Measurements from ENCODE around the gene ARID2.

DNA sequence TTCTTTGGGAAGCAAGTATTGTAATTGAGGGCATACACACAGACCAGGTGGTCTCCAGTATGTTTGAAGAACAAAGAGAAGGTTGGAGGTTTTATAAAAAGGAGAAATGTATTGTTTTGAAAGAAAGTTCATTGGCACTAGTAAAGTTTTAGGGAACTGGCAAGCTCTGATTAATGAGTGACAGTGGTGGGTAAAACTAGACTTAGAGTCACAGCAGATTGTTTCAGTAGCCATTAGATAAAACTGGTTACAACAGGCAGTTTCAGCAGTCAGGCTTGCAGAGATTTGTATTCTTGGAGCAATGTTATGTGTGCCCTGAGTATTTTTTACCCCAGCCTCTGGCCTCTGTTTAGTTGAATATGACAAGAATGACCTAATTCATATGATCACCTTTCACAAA lies 49.1 kb upstream of the ARID2 start:
- TF ChIP-seq, protein P1, sequence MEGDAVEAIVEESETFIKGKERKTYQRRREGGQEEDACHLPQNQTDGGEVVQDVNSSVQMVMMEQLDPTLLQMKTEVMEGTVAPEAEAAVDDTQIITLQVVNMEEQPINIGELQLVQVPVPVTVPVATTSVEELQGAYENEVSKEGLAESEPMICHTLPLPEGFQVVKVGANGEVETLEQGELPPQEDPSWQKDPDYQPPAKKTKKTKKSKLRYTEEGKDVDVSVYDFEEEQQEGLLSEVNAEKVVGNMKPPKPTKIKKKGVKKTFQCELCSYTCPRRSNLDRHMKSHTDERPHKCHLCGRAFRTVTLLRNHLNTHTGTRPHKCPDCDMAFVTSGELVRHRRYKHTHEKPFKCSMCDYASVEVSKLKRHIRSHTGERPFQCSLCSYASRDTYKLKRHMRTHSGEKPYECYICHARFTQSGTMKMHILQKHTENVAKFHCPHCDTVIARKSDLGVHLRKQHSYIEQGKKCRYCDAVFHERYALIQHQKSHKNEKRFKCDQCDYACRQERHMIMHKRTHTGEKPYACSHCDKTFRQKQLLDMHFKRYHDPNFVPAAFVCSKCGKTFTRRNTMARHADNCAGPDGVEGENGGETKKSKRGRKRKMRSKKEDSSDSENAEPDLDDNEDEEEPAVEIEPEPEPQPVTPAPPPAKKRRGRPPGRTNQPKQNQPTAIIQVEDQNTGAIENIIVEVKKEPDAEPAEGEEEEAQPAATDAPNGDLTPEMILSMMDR (conservative IDR thresholded peaks at IDR 0.05; ENCODE audit: low read depth in 2 of 2) = no peak
- TF ChIP-seq EZH2phosphoT487 (IDR thresholded peaks at IDR 0.05; ENCODE audit: unreplicated experiment) = no peak
